Activated CD4-positive, alpha-beta T cell treated with anti-CD3 and anti-CD28 coated beads, Interleukin-2, amount 50 U/mL, for 24 hours (primary cell): Measurements from ENCODE around the gene NSUN6.
A peak's percentile ranks its signal among the peaks of the same experiment; 100 is the strongest.

Experiments used
- DNase-seq, 2 donors: peaks; one replicate each; pipeline ENCODE4 v3.0.0-alpha.2; 2020; ENCODE audit warnings: low read depth in 1 of 2, low spot score in 1 of 2

Gene NSUN6

GRCh38 chr10:18505456-18506118 lies 145.8 kb downstream of the NSUN6 start:
- no peak for DNase-seq

- DNase-seq, result no peak
These were observed 147.2 kb downstream of the NSUN6 start for GRCh38 chr10:18504161-18504560.

- DNase-seq, result no peak
These were observed 149.8 kb downstream of the NSUN6 start for GRCh38 chr10:18501629-18502028.

- DNase-seq, result peak in 1 of 2 donors; percentile 3
These were observed 150.2 kb downstream of the NSUN6 start for GRCh38 chr10:18501198-18501597.

- DNase-seq, result no peak
These were observed 150.8 kb downstream of the NSUN6 start for GRCh38 chr10:18500576-18500975.

GRCh38 chr10:18498998-18499397 lies 152.4 kb downstream of the NSUN6 start:
- DNase-seq, result no peak

- DNase-seq, result no peak
These were observed 153.5 kb downstream of the NSUN6 start for GRCh38 chr10:18497806-18498369.
